CD14-positive monocyte (primary cell): ENCODE data around the gene GNB5. TPM values are rescaled to one million over a fixed set of nuclear protein-coding genes. Genes with fewer than 3 reads are reported as not detected.

Experiments
- DNase-seq, 3 donors: peaks; one replicate each; pipeline ENCODE4 v3.0.0-alpha.2; 2011 to 2022
- H2AFZ ChIP-seq: 2 replicates; pipeline ENCODE4 v1.6.0; 2012; ENCODE audit warnings: mild to moderate bottlenecking, low read depth, low read length, inconsistent platforms; ENCODE audit not compliant: insufficient read depth, poor library complexity, severe bottlenecking
- H3K27ac ChIP-seq, 2 donors: 1 replicate in 1 of 2; 2 replicates in 1 of 2; pipeline ENCODE4 v1.5.1; 2012 to 2013; ENCODE audit warnings: low read length in 2 of 2, control low read depth in 1 of 2, inconsistent platforms in 1 of 2, low read depth in 1 of 2, mild to moderate bottlenecking in 1 of 2
- H3K27me3 ChIP-seq, 2 donors: one replicate each; pipeline versions ENCODE4 v1.6.0 to v1.6.1; 2011 to 2013; ENCODE audit warnings: low read length in 2 of 2; ENCODE audit not compliant: control insufficient read depth in 2 of 2, insufficient read depth in 2 of 2
- H3K36me3 ChIP-seq, 2 donors: replicated peaks in 1 of 2; 1 replicate in 1 of 2; 2 replicates in 1 of 2; pipeline versions ENCODE4 v1.5.1 to v1.6.1; 2012 to 2013; ENCODE audit warnings: low read length in 2 of 2, control low read depth in 1 of 2, inconsistent platforms in 1 of 2, mild to moderate bottlenecking in 1 of 2; ENCODE audit not compliant: insufficient read depth in 2 of 2, control insufficient read depth in 1 of 2
- H3K4me1 ChIP-seq, 2 donors: 1 replicate in 1 of 2; 2 replicates in 1 of 2; pipeline versions ENCODE4 v1.5.1 to v1.6.1; 2012 to 2013; ENCODE audit warnings: low read length in 2 of 2, control low read depth in 1 of 2, inconsistent platforms in 1 of 2, mild to moderate bottlenecking in 1 of 2, moderate library complexity in 1 of 2; ENCODE audit not compliant: insufficient read depth in 2 of 2, control insufficient read depth in 1 of 2
- H3K4me2 ChIP-seq: replicated peaks from 2 replicates; pipeline ENCODE3; 2012; ENCODE audit warnings: low read length, moderate library complexity, mild to moderate bottlenecking; ENCODE audit not compliant: poor library complexity, severe bottlenecking; ENCODE audit errors: extremely low read depth
- H3K4me3 ChIP-seq, 3 experiments: fragments of 200-600 bp in 1 of 3; sonication (generic) in 1 of 3; replicated peaks in 1 of 3; 1 replicate in 2 of 3; 2 replicates in 1 of 3; pipeline ENCODE4 v1.5.1; 2011 to 2013; ENCODE audit warnings: low read length in 3 of 3, mild to moderate bottlenecking in 3 of 3, control low read depth in 2 of 3, low read depth in 2 of 3, inconsistent platforms in 1 of 3, moderate library complexity in 1 of 3
- H3K79me2 ChIP-seq: 2 replicates; pipeline ENCODE4 v1.6.0; 2012; ENCODE audit warnings: mild to moderate bottlenecking, control low read depth, inconsistent platforms, low read length, moderate library complexity; ENCODE audit not compliant: insufficient read depth
- H3K9ac ChIP-seq: 2 replicates; pipeline ENCODE4 v1.6.0; 2017; ENCODE audit warnings: low read length, mild to moderate bottlenecking; ENCODE audit not compliant: insufficient read depth, poor library complexity, severe bottlenecking
- H3K9me3 ChIP-seq, 2 donors: replicated peaks in 1 of 2; 1 replicate in 1 of 2; 2 replicates in 1 of 2; pipeline versions ENCODE4 v1.5.1 to v1.6.1; 2012 to 2013; ENCODE audit warnings: low read length in 2 of 2, control low read depth in 1 of 2; ENCODE audit not compliant: control insufficient read depth in 1 of 2, insufficient read depth in 1 of 2
- H4K20me1 ChIP-seq: 2 replicates; pipeline ENCODE4 v1.6.0; 2012; ENCODE audit warnings: mild to moderate bottlenecking, low read length, control low read depth, moderate library complexity; ENCODE audit not compliant: insufficient read depth
- H3K27ac Mint-ChIP-seq, 7 donors: one replicate each; pipeline ENCODE4 v1.8.0; 2020; ENCODE audit warnings: mild to moderate bottlenecking in 7 of 7, mixed read lengths in 7 of 7, moderate library complexity in 6 of 7, inconsistent platforms in 2 of 7
- H3K27me3 Mint-ChIP-seq, 3 donors: one replicate each; pipeline ENCODE4 v1.8.0; 2021 to 2022; ENCODE audit warnings: low read depth in 3 of 3, mild to moderate bottlenecking in 3 of 3, mixed read lengths in 3 of 3, moderate library complexity in 3 of 3, inconsistent platforms in 1 of 3
- H3K36me3 Mint-ChIP-seq, 2 donors: one replicate each; pipeline ENCODE4 v1.8.0; 2020; ENCODE audit warnings: mixed read lengths in 2 of 2, inconsistent platforms in 1 of 2, mild to moderate bottlenecking in 1 of 2
- H3K4me1 Mint-ChIP-seq: one replicate; pipeline ENCODE4 v1.8.0; 2020; ENCODE audit warnings: mild to moderate bottlenecking, mixed read lengths
- H3K4me3 Mint-ChIP-seq, 2 donors: one replicate each; pipeline ENCODE4 v1.8.0; 2020; ENCODE audit warnings: mild to moderate bottlenecking in 2 of 2, mixed read lengths in 2 of 2, moderate library complexity in 1 of 2
- H3K9me3 Mint-ChIP-seq, 7 donors: one replicate each; pipeline ENCODE4 v1.8.0; 2020 to 2022; ENCODE audit warnings: mixed read lengths in 7 of 7, mild to moderate bottlenecking in 6 of 7, moderate library complexity in 6 of 7, inconsistent platforms in 2 of 7
- WGBS: methylation state at CpG from one replicate; pipeline ENCODE4 v1.1.5; 2013; ENCODE audit warnings: missing lambda C conversion rate; ENCODE audit not compliant: insufficient coverage; 5-methylcytosine and 5-hydroxymethylcytosine counted together
- intact Hi-C, 2 donors: fragments of 100-400 bp; cut with micrococcal nuclease; formaldehyde crosslinking; loops; one replicate each; pipeline versions ENCODE4 v1.15.0 to v1.15.1; 2023
- polyA plus RNA-seq, 3 donors: library from polyadenylated mRNA; depleted of rRNA in 1 of 3; unstranded in 2 of 3; stranded (reverse) in 1 of 3; fragments of 300-500 nt in 2 of 3; fragments of >200 nt in 1 of 3; fragmentation: Illumina TruSeq in 2 of 3; gene quantifications; 1 replicate in 2 of 3; 2 replicates in 1 of 3; pipeline ENCODE4 v1.2.3, GENCODE V29; 2012 to 2021
- TF ChIP-seq, protein P1 (sequence below): fragments of 200-600 bp; IDR thresholded peaks from one replicate; pipeline ENCODE4 v1.8.0; 2022; ENCODE audit warnings: antibody characterized with exemption, mild to moderate bottlenecking

GNB5 gene
- polyA plus RNA-seq, 3 donors: 3.1 to 5.4 (median 4.3) TPM

DNA sequence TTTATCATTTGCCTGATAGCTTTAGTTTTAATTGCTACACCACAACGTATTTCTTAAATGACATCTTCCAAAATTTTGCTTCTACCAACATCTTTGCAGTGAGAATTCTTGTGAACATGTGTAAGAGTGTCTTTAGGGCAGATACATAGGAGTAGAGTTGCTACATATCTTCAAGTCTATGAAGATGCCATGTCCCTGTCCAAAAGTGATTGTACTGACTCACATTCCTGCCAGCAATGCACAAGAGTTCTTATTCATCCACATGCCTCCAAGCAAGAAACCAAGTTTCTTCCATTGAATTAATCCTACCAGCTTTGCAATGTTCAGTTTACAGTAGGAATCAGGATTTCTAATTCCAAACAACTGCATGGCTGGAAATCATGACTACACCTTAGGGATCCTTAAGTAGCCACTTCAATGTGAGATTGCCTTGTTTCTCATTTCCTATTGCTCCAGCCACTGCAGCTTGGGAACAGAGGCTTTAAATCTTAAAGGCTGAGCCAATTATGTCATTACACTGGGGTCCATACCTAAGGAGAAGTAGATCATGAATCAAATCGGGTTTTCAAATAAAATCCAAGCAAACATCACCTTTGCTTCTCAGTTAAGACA, 123.1 kb downstream of the GNB5 start:
- no peak overlapping the region for H3K27ac Mint-ChIP-seq
- TF ChIP-seq, protein P1, sequence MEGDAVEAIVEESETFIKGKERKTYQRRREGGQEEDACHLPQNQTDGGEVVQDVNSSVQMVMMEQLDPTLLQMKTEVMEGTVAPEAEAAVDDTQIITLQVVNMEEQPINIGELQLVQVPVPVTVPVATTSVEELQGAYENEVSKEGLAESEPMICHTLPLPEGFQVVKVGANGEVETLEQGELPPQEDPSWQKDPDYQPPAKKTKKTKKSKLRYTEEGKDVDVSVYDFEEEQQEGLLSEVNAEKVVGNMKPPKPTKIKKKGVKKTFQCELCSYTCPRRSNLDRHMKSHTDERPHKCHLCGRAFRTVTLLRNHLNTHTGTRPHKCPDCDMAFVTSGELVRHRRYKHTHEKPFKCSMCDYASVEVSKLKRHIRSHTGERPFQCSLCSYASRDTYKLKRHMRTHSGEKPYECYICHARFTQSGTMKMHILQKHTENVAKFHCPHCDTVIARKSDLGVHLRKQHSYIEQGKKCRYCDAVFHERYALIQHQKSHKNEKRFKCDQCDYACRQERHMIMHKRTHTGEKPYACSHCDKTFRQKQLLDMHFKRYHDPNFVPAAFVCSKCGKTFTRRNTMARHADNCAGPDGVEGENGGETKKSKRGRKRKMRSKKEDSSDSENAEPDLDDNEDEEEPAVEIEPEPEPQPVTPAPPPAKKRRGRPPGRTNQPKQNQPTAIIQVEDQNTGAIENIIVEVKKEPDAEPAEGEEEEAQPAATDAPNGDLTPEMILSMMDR: no peak

DNA sequence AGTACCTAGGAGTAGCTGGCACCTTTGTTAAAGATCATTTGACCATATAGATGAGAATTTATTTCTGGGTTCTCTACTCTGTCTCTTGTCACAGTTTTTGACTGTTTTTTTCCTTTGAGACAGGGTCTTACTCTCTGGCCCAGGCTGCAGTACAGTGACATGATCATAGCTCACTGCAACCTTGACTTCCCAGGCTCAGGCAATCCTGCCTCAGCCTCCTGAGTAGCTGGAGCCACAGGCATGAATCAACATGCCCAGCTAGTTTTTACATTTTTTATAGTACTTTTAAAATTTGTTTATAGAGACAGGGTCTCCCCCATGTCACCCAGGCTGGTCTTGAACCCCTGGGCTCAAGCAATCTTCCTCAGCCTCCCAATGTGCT, 123.7 kb downstream of the GNB5 start:
- H3K9ac ChIP-seq: no peak overlapping the region
- H3K4me1 Mint-ChIP-seq: peaks cover 7% of the 10 kb centered on the region
- H3K4me3 Mint-ChIP-seq: no peak overlapping the region
- no peak overlapping the region for H3K27ac Mint-ChIP-seq
- no peak for DNase-seq
- peaks cover 35 to 37% of the 10 kb centered on the region in 2 donors for H3K36me3 Mint-ChIP-seq
- intact Hi-C loops: no loop called here
- no peaks in the 10 kb centered on the region for H3K27me3 ChIP-seq
- H3K4me2 ChIP-seq: no peak overlapping the region
- no peaks in the 10 kb centered on the region for H3K79me2 ChIP-seq
- H3K4me1 ChIP-seq: no peaks in the 10 kb centered on the region
- H3K36me3 ChIP-seq: peaks cover 14 to 33% of the 10 kb centered on the region in 2 donors
- H3K9me3 ChIP-seq: no peaks in the 10 kb centered on the region
- H2AFZ ChIP-seq: no peak overlapping the region
- TF ChIP-seq, protein P1: no peak
- peaks cover 0 to 2% (median 0%) of the 10 kb centered on the region in 3 donors for H3K27me3 Mint-ChIP-seq
- no peak overlapping the region for H3K27ac ChIP-seq
- no peak overlapping the region for H3K4me3 ChIP-seq
- H3K9me3 Mint-ChIP-seq: no peaks in the 10 kb centered on the region
- no peaks in the 10 kb centered on the region for H4K20me1 ChIP-seq

More for the DNA sequence above, 123.1 kb downstream of the GNB5 start:
- no peak overlapping the region for H3K4me2 ChIP-seq
- H4K20me1 ChIP-seq: no peaks in the 10 kb centered on the region
- Mint-ChIP-seq H3K4me1 (peaks cover 7% of the 10 kb centered on the region), H3K27me3 (peaks cover 0 to 2% (median 0%) of the 10 kb centered on the region in 3 donors), H3K36me3 (peaks cover 29 to 31% of the 10 kb centered on the region in 2 donors), H3K4me3 (no peak overlapping the region), H3K9me3 (no peaks in the 10 kb centered on the region)
- H2AFZ ChIP-seq: no peak overlapping the region
- H3K9me3 ChIP-seq: no peaks in the 10 kb centered on the region
- H3K27ac ChIP-seq: no peak overlapping the region
- no peaks in the 10 kb centered on the region for H3K79me2 ChIP-seq
- no CpG with 5 or more reads among the region's 2 CpGs for WGBS
- no peaks in the 10 kb centered on the region for H3K4me1 ChIP-seq
- H3K27me3 ChIP-seq: no peaks in the 10 kb centered on the region
- no peak overlapping the region for H3K9ac ChIP-seq
- DNase-seq: no peak
- peaks cover 8 to 28% of the 10 kb centered on the region in 2 donors for H3K36me3 ChIP-seq
- no peak overlapping the region for H3K4me3 ChIP-seq
- intact Hi-C loops: no loop called here
